ENCODE measurements around the gene PRR14.
A peak's percentile ranks its signal among the peaks of the same experiment; 100 is the strongest.
"Not testable (repeated sequence)": the region's sequence is repeated elsewhere in the genome, so short reads cannot be mapped to it uniquely, and the experiment has no call there.

The PRR14 gene

DNA sequence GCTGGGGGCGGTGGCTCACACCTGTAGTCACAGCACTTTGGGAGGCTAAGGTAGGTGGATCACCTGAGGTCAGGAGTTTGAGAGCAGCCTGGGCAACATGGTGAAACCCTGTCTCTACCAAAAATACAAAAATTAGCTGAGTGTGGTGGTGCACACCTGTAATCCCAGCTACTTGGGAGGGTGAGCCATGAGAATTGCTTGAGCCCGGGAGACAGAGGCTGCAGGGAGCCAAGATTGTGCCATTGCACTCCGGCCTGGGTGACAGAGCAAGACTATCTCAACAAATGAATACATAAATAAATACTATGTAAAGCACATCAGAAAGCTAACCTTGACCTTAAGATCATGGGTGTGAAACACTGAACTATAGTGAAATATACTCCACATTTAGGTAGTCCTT is 45.9 kb downstream of the PRR14 start:
- DNase-seq: not testable (repeated sequence)

DNA sequence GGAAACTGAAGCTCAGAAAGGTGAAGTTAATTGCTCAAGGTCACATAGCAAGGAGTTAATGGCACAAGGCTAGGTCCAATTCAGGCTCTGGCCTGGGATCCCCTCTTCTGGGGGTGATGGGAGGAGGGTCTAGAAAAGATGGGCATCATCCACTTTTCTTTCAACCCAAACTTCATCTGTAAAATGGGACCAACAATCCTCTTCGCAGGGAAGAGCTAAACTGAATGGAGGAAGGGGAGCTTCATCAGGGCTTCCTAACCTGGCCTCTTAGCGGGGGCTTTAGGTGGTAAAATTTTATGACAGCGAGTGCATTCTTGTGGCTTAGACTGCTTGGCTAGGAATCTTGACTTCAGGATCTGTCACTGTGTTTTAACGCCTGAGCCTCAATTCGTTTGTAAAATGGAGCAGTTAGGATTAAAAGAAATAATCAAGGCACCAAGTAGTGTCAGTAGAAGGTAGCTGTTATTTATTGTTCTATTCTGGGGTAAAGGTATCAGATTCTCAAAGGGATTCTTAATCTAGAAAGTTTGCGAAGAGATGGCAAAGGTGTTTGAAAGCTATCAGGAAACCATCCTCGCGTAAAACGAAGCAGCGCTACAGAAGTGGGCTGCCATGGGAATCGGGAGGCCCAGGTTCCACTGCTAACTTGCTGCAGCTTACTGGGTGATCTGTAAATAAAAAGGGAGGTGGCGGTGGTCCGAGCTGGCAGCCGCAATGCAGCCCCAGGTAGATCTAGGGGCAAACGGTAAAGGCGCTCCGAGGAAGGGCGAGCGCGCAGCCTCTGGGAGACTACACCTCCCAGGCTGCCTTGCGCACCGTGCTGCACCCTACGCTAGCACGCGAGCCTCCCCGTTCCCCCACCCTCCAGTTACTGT is 46.7 kb downstream of the PRR14 start:
- DNase-seq: peak; percentile 97

DNA sequence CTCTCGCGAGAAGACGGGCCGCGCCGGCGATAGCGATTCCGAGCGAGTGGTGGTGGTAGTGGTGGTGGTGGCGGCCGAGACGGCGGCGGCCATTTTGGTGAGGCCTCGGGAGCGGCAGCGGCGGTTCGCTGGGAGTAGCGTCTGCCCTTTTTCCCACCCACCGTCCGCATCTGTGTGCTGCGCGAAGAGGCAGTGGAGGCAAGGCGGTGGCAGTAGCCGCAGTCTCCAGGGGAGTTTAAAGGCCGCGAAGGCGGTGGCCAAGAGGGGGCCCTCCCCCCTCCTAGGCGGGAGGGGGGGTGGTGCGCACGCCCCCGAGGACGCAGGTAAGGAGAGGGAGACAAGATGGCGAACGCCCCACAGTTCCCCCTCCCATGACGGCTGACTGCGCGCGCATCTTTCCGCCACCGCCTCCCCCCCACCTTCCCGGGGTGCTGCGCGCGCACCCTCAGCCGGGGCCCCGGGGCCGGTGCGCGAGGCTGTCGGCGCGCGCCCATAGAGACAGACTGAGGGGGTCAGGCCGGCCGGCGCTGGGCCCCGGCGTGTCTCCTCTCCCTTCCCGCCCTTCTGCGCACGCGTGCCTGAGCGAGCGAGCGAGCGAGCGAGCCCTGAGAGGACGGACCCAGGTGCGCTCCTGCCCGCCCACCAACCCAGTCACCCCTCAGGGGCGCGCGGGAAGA is 47.5 kb downstream of the PRR14 start:
- peak; percentile 90 for DNase-seq

DNA sequence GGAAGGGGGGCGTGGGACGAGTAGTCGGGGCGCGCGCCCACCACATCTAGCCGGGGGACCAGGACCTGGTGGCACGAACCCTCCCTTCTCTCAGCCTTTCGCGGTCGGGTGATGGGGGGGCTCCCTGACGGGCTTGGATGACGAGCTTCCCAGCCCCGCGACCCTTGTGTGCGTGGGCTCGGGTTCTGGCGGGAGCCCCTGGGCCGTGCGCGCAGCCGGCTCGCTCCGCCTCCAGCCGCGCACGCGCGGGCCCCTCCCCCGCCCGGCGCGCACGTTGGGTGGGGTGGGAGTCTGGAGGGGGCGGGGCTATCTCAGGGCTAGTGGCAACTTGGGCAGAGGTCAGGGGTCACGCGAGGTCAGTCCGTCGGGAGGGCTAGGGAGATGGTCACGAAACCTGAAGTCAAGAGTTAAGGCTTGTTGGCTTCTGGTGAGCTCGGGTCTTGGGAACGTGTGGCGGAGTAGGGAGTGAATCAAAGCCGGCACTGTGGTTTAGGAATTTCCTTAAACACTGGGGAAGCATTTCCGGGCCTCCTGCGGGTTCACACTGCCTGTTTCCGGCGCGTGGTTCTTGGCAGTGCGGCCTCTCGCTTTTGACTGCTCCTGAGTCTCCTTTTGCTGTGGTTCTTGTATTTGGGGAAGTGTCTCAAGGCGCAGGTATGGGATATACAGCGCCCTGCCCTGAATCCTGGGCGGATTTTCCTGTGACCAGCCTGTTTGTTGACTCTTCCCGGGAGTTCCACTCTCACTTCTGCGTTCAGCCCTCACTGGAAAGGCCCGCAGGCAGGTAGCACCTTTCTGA is 48.3 kb downstream of the PRR14 start, which contains the start of gene SRCAP:
TSS of gene SRCAP (plus strand) at position 356 of the 799 bp plus-strand sequence. CDS start 1,654 bp downstream, outside the sequence.
- peak; percentile 67 for DNase-seq

DNA sequence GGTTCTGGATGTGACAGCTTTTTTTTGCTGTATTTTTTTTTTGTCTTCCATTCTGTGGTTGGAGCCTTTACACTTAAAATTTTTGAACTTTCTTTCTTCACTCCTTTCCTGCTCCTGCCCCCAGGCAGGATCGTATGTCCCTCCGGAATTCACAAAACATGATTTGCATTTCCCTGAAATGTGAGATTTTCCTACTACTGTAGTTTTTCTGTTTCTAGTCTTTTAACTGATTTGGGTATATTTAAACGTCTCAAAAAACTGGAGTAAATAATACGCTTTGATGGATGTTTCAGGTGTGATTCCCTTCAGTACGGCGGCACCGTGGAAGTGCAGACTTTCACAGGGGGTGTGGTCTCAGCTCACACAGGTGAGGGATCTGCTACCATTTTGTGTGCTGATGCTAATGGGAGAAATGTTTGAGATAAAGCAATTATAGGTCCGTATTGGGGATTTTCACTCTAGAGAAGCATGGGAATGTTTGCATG is 48.9 kb downstream of the PRR14 start:
- DNase-seq: no peak

DNA sequence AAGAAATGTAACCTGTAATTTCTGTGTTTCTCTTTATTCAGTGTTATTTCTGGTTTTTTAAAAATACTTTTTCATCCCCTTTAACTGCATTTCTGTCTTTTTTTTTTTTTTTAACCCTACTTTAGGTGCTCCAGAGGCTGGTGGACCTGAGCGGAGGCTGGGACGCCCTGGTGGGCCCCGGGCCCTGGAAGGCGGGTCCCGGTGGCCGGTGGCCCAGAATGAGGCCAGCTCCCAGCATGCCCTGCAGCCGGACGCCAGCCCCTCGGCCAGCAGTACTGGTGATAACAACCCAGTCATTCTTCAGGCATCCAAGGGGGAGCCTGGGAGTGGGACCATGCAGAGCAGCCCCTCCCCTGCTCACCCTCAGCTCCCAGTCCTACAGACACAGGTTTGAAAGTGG is 49.7 kb downstream of the PRR14 start:
- DNase-seq: no peak

DNA sequence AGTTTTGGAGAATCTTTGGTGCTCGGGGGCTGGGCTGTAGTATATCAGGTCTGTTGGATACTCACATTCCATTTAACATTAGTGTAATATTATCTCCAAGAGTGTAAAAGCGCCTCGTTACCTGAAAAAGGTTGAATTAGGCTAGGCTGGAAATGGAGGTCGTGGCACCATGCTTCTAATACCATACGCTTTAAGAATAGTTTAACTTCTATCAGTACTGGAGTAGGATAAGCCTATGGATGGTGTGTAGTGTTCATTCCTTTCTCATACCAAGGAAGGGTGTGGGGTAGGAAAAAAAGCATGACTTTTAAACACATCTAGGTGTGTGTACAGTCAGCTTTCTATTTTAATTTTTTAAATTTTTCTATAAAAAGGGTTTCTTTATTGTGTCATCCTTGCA is 50.2 kb downstream of the PRR14 start:
- no peak for DNase-seq

DNA sequence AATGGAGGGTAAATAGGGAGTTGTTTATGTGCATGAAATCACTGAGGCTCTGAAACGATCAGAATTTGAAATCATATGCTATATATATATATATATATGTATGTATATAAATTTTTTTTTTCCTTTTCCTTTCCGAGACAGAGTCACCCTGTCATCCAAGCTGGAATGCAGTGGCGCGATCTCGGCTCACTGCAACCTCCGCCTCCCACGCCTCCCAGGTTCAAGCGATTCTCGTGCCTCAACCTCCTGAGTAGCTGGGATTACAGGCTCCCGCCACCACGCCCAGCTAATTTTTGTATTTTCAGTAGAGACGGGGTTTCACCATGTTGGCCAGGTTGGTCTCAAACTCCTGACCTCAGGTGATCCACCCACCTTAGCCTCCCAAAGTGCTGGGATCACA is 52.3 kb downstream of the PRR14 start:
- DNase-seq: not testable (repeated sequence)

DNA sequence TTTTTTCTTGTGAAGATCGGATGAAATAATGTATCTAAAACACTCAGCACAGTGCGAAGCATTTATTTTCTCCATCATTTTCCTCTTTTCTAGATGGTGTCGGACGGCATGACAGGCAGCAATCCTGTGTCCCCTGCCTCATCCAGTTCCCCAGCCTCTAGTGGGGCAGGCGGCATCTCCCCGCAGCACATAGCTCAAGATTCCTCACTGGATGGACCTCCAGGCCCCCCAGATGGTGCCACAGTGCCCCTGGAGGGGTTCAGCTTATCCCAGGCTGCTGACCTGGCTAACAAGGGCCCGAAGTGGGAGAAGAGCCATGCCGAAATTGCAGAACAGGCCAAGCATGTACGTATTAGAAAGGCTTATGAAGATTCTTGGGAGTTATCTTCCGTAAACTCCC is 53.2 kb downstream of the PRR14 start:
- DNase-seq: no peak
